Muscle of arm (tissue), 12 donors: Measurements from ENCODE around the gene DIS3L2. TPM values are rescaled to one million over a fixed set of nuclear protein-coding genes. Genes with fewer than 3 reads are reported as not detected.

Source experiments
- DNase-seq: peaks from one replicate; pipeline ENCODE4 v3.0.0-alpha.2; 2013
- polyA plus RNA-seq, 12 donors: library from polyadenylated mRNA; unstranded; fragments of 120-200 nt; gene quantifications; one replicate each; pipeline ENCODE4 v1.2.1, GENCODE V29; 2013; ENCODE audit not compliant: insufficient read length in 12 of 12

Gene DIS3L2
- polyA plus RNA-seq, 12 donors, result 18.9 to 49.8 (median 20.4) TPM; not detected in 1

DNA sequence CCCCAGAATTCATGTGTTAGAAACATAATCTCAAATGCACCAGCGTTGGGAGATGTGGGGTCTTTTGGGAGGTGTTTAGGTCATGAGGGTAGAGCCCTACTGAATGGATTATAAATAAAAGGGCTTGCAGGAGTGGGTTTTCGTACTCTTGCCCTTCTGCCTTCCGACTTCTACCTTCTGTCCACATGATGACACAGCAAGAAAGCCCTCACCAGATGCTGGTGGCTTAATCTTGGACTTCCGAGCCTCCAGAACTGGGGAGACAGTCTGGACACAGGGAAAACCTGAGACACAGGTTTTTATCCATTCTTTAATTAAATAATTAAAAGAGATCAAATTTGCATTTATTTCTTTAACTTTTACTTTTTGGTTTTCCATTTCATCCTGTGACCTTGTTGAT, 87.8 kb downstream of the DIS3L2 start:
- DNase-seq, result no peak

DNA sequence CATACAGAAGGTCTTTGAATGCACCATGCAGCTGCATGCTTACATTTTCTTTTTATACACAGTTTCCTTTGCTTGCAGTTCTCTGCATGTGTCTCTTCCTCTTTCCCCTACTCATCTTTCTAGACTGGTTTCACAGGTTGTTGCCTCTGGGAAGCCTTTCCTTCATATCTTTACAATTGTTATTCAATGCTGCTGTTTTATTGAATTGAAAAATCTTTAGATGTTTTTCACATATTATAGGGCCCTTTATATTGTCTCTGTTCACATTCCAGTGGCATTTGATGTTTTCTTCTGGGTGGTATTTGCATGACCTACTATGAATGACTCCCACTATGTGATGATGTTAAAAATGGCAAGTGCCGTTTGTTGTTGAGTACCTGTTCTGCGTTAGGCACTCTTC, 91.1 kb downstream of the DIS3L2 start:
- no peak for DNase-seq

DNA sequence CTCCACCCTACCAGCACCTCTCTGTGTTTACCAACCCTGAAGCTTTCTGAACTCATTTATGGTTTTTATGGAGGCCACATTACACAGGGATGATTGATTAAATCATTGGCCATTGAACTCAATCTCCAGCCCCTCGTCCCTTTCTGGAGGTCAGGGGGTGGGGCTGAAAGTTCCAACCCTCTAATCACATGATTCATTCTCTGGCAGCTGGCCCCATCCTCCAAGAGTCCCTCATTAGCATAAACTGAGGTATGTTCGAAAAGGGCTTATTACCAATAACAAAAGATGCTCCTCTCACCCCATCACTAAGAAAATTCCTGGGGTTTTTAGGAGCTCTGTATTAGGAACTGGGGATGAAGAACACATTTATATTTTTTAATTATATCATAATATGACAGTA, 92.3 kb downstream of the DIS3L2 start:
- DNase-seq, result no peak

DNA sequence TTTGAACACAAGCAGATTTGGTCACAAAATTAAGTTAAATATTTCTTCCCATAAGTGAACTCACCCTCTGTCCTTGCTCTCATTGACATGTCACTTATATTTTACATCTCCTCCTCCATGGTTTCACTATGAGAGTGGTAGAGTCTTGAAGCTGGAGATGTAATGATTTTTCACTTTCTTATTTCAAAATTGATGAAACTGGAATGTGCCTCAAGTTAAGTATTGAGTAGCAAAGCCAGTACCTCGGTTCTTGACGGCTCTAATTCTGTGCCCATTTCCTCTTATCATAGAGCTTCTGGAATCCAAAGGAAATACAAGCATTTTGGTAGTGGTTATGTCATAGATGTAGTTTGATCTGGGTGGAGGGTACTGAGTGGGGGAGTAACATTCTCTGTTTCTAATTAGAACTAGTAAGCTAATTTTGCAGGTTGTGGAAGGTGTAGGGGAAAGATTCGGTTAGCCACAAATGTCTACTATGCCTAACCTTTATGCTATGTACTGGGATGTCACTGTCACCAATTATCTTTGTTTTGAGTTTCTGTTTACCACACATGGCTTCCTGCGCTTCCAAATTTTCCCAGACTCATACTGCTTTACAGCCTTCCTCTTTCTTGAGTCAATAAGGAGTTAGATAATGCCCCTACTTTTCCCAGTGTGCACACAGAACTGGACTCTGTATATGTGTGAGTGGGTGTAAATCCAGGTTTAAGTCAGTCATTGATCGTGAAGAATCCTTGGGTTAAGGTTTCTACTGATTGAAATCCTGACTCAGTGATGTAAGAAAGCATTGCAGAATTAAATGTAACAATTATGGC, 96.8 kb downstream of the DIS3L2 start:
- no peak for DNase-seq

DNA sequence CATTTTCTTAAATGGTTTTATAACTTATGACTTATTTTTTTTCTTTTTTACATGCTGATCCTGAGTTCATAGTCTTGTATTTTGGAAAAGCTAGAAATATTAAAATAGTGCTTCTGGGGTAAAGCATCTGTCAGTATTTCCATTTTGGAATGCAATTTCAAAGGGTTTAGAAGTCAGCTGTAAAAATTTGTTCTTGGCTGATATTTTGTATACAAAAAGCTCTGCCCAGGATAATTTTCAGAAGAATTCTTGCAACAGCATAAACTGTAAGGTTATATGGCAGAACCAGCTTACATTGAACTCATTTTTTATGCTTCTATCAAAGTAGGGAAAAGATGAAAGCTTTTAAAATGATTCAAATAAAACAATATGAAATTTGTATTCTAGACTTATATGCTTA, 97.4 kb downstream of the DIS3L2 start:
- no peak for DNase-seq

DNA sequence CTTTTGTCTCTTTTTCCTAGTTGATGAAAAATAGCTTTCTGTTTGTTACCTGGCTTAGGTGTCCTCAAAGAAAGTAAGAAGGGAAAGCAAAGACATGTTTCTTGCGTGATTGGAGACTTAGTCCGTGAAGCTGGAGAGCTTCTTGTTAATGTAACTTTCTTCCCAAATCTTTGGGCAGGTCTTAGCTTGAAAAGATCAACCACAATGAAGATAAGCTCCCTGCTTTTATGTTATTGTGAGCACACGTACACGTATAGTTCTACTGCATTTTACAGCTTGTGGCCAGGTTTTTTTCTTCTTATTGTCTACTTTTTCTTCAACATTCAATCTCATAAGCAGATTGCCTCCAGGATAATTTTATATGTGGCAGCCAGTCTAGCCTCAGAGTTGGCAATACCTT, 99.8 kb downstream of the DIS3L2 start:
- no peak for DNase-seq

DNA sequence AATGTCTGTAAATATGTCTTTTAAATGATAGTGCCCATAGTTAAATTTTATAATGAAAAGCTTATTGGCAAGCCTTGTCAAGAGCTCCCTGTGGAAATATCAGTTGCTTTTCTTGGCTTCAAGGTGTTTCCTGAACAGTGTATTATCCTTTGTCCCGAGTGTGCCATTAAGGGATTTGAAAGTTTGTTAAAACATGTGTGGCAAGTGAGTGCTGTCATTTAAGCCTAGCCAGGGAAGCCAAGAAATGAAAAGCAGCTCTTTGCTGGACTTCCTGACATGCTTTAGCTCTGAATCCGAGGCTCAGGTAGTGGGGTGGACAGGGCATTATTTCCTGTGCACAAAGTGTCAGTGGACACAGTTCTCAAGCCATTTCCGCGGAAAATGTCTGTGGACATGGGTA, 111.5 kb downstream of the DIS3L2 start:
- no peak for DNase-seq

DNA sequence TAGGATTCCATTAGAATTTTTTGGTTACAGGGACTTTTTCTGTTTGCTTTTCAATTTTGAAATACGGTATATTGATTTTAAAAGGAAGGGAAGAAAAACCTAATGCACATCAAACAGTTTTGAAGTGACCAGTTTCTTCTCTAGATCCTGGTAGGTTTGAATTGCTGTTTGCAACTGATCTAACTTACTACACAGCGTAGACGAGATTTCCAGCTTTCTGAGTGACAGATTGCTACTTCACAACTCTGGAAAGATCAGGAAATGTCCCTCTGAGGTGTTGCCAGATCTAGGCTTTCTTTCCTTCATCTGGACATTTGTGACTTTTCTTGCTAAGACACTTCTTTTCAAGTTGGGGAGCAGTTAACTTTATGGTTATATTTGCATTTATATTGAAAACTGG, 112.2 kb downstream of the DIS3L2 start:
- no peak for DNase-seq

DNA sequence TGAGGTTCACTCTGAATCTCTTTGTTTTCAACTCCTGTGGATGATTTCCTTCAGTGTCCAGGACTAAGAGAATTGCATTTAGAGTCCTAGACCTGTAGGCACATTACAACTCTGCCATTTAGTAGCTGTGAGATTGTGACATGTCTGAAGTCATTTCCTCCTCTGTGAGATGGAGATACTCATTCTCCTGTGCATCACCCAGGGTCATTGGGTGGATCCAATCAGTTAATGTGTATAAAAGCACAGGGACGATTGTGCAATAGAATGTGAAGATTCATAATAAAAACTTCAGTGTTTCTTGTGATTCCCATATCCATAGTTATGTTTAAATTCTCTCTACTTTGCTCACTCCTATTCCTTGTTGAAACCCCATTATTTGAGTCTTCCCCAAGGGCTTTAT, 113.6 kb downstream of the DIS3L2 start:
- no peak for DNase-seq

DNA sequence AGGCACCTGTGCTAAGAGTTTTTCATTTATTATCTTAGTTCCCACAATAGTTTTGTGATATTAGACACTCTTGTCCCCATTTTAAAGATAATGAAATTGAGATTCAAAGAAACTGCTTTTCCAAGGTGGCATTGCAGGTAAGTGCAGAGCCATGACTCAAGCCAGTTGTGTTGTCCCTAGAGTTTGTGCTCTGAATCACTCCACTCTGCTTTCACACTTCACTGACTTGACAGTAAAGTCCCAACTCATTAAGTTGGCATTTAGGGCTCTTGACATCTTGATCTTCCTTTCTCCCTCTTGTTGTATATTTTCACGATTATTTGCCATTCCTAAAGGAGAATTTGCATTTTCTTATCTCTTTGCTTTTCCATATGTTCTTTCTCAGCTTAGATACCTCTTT, 114.3 kb downstream of the DIS3L2 start:
- DNase-seq, result no peak

DNA sequence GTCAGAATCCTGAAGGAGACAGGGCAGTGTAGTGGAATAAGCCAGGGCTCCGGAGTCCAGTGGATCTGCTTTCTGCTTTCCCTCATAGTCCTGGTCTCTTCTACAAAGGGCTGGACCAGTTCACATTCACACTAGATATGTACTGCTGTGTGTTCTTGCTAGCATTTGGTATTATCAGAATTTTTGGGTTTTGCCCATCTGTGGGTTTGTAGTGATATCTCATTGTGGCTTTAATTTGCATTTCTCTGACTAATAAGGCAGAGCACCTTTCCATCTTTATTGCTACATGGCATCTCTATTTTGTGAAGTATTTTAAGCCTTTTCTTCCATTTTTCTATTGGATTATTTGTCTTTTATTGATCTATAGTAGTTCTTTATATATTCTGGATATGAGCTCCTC, 114.8 kb downstream of the DIS3L2 start:
- DNase-seq, result no peak

DNA sequence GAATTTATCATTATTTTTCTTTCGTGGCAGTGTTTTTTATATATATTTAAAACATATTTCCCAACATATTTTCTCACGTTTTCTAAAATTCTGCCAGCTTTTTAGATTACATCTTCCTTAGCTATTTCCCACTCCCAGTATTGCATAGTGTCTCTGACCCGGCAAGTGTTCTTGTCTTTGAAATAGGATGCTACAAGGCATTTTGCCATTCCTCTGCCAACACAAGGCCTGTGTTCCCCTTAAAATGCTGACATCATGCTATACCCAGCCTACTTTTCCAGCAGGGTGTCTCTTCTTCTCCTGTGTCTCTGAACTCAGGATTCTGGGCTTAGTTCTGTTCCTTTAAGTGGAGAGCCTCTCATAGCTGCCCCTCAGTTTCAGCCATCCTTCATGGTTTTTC, 115.2 kb downstream of the DIS3L2 start:
- no peak for DNase-seq

DNA sequence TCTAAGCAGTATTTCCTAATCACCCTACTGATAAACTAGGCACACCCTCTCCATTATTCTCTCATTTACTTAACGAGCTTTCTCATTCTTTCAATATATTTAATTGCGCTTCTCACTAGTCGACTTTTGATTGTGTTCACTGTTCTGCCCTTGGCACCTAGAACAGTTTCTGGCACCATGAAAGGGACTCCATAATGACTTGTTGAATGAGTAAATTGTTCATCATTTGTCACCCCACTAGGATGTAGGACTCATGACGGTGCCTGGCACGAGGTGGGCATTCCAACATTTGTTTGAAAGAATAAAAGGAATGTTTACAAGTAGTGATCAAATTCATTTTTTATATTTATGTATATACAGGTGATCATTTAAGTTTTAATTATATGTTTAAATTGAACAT, 123.7 kb downstream of the DIS3L2 start:
- DNase-seq, result no peak

DNA sequence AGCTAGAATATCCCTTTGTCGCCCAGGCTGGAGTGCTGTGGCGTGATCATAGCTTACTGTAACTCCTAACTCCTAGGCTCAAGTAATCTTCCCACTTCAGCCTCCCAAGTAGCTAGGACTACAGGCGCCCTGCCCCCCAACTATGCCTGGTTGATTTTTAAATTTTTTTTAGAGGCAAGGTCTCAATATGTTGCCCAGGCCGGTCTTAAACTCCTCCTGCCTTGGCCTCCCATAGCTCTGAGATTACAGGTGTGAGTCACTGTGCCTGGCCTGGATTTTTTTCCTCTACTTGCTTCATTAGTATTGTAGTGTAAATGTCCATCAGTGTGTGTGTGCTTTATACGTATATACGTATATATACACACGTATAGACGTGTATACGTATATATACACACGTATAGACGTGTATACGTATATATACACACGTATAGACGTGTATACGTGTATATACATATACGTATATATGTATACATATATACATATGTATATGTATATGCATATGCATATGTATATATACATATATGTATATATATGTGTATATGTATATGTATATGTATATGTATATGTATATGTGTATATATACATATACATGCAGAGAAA, 124.4 kb downstream of the DIS3L2 start:
- no peak for DNase-seq

DNA sequence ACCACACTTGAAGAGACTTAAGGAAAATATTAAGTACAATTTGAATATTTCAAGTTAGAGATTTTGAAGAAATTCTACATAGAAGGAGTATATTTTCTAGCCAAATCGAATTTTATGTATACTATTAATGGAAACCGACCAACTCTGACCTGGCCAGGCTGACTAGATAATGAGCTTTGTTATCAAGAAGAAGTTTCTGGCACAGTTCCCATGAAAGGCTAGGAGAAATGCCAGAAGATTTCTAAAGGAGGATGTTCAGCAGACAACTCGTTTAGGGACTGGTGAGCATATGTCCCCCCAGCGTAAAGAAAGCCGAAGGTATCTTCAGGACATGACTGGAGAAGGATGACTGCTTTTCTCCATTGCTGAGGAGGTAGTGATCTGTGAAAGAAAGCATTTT, 127.3 kb downstream of the DIS3L2 start:
- no peak for DNase-seq

DNA sequence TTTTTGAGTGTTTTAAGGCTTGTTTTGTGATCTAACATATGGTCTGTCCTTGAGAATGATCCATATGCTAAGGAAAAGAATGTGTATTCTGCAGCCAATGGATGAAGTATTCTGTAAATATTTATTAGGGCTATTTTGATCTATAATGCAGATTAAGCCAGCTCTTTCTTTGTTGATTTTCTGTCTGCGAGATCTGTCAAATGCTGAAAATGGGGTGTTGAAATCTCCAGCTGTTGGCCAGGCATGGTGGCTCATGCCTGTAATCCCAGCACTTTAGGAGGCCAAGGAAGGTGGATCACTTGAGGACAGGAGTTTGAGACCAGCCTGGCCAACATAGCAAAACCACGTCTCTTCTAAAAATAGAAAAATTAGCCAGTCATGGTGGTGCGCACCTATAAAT, 132.7 kb downstream of the DIS3L2 start:
- no peak for DNase-seq

DNA sequence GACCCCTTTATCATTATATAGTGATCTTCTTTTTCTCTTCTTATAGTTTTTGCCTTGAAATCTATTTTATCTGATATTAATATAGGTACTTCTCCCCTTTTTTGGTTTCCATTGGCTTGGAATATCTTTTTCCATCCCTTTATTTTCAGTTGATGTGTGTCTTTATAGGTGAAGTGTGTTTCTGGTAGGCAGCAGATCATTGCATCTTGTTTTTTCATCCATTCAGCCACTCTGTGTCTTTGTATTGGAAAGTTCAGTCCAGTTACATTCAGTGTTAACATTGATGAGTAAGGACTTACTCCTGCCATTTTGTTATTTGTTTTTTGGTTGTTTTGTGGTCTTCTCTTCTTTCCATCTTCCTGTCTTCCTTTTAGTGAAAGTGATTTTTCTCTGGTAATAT, 133.4 kb downstream of the DIS3L2 start:
- DNase-seq, result no peak

DNA sequence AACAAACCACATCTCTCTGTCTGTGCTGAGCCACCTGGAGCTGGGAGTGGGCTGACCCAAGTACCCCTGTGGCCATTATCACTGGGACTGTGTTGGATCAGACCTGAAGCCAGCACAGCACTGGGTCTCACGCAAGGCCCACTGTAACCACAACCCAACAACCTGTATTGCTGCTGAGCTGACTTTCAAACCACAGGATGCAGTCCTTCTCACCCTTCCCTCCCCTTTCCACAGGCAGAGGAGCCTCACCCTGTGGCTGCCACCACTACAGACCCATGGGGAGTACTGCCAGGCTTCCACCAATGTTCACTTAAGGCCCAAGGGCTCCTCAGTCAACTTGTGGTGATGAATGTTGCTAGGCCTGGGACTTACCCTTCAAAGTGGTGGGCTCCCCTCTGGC, 135.7 kb downstream of the DIS3L2 start:
- no peak for DNase-seq

DNA sequence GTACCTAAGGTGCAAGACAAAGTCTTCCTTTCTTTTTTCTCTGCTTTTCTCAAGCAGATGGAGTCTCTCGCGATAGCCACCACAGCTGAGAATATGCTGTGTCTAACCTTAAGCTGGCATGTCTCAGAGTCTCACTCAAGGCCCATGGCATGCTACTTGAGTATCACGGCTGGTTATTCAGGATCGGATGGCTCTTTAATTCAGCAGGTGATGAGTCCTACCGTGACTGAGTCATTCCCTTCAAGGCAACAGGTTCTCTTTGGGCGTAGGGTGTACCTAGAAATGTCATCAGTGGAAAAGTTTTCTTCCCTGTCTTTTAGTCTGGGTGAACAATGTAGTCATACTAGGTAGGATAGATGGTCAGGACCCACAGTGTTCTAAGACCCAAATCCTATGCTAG, 136.2 kb downstream of the DIS3L2 start:
- no peak for DNase-seq

DNA sequence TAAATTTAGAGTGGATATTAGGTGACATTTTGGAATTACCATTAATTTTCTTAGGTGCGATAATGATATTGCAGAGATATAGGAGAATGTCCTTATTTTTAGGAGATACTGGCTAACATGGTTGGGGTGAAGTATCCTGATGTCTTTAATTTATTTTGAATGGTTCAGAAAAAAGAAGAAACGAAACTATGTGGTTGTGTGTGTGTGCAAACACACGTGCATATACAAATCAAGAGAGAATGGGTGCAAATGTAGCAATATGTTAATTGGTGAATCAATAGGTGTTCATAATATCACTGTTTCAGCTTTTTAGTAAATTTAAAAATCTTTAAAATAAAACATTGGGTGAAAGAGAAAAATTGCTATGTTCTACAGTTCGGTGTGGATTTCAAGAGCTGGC, 140.9 kb downstream of the DIS3L2 start:
- DNase-seq, result no peak

DNA sequence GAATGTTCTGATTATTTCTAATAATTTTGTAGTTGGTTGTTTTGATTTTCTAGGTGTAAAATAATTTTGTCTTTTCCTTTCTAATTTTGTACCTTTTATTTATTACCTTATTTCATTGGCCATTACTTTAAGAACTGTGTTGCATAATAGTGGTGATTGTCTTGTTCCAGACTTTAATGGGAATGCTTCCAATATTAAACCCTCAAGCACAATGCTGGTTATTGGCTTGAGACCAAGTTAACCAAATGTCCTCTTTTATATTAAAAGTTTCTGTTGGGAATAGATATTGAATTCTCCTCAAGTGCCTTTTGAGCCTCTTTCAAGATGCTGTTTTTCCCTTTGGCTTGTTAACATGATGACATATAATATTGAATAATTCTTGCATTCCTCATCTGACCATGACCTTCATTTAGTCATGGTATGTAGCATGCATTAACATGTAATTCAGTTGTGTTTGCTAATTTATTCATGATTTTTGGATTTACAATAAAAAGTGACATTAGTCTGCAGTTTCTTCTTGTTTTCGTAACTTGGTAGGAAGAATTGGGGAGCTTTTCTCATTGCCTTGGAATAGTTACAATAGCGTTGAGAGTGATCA, 141.7 kb downstream of the DIS3L2 start:
- no peak for DNase-seq

DNA sequence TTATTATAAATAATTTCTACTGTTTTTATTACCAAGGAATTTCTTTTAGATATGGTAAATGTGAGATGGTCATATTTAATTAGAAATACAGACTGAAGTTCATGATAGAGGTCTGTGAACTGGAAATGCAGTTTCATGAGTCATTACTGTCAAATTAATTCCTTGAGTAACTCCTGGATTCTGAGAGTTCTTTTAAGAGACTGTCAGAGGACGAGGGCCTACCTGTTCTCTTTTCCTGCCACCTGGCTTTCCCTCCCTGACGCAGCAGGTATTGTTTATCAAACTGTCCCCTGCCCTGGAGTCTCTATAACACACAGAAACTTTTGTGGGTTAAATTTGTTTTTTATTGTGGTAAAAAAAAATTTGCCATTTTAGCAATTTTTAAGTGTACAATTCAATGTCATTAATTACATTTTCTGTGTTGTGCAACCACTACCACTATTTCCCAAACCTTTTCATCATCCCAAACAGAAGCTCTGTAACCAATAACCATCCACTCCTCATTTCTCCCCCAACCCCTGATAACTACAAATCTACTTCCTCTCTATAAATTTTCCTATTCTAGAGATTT, 142.6 kb downstream of the DIS3L2 start:
- no peak for DNase-seq

DNA sequence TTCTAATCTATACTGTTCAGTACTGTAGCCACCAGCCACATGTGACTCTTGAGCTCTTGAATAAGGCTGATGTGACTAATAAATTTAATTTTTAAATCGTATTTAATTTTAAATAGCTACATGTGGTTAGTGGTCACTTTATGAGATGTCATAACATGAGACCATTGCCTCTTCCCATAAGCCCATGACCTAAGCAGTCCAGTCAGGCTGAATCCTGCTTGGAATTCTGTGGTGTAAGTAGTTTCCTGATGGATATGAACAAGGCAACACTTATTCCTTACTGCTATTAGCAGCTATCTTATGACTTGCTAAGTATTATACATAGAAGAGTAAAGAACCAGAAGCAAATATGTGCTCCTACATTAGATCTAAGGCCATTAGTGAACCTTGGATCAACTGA, 150.0 kb downstream of the DIS3L2 start:
- DNase-seq, result no peak
